Stomach (tissue), 9 donors: ENCODE results near the gene TXNL1. TPM values are rescaled to one million over a fixed set of nuclear protein-coding genes. Genes with fewer than 3 reads are reported as not detected.

Experiments
- DNase-seq, 2 donors: peaks; one replicate each; pipeline versions ENCODE4 v3.0.0 to v3.0.0-alpha.2; 2013 to 2019
- H3K27ac ChIP-seq, 5 donors: fragments of 200-600 bp in 4 of 5; sonication (generic) in 4 of 5; one replicate each; pipeline ENCODE4 v1.5.1; 2013 to 2019; ENCODE audit warnings: mild to moderate bottlenecking in 1 of 5, moderate library complexity in 1 of 5
- H3K27me3 ChIP-seq, 3 donors: fragments of 200-600 bp; sonication (generic); one replicate each; pipeline ENCODE4 v1.5.1; 2017 to 2019; ENCODE audit warnings: mixed run types in 1 of 3
- H3K36me3 ChIP-seq, 4 donors: fragments of 200-600 bp; sonication (generic); 1 replicate in 3 of 4; 2 replicates in 1 of 4; pipeline ENCODE4 v1.5.1; 2016 to 2019
- H3K4me1 ChIP-seq, 4 donors: fragments of 200-600 bp; sonication (generic); one replicate each; pipeline ENCODE4 v1.5.1; 2016 to 2019
- H3K4me3 ChIP-seq, 4 donors: fragments of 200-600 bp; sonication (generic) in 3 of 4; one replicate each; pipeline ENCODE4 v1.5.1; 2016 to 2019; ENCODE audit warnings: mild to moderate bottlenecking in 1 of 4
- H3K9me3 ChIP-seq, 4 donors: fragments of 200-600 bp; sonication (generic); one replicate each; pipeline ENCODE4 v1.5.1; 2016 to 2019
- CTCF ChIP-seq, 7 experiments: fragments of 450-650 bp in 4 of 7; fragments of 200-600 bp in 3 of 7; sonication (generic) in 3 of 7; IDR thresholded peaks; one replicate each; pipeline ENCODE4 v1.5.1; 2016 to 2019; ENCODE audit warnings: antibody characterized with exemption in 7 of 7, control low read depth in 2 of 7, mild to moderate bottlenecking in 1 of 7
- EP300 ChIP-seq: sonication (generic); formaldehyde crosslinking; IDR thresholded peaks from one replicate; pipeline ENCODE4 v1.6.1; 2017; ENCODE audit warnings: antibody characterized with exemption
- POLR2A ChIP-seq, 4 donors: fragments of 450-650 bp; IDR thresholded peaks; one replicate each; pipeline ENCODE4 v1.6.1; 2016; ENCODE audit warnings: antibody characterized with exemption in 4 of 4, control low read depth in 2 of 4, mild to moderate bottlenecking in 1 of 4, moderate library complexity in 1 of 4
- POLR2AphosphoS5 ChIP-seq, 3 donors: sonication (generic); formaldehyde crosslinking; IDR thresholded peaks; one replicate each; pipeline ENCODE4 v1.6.1; 2016; ENCODE audit warnings: antibody characterized with exemption in 3 of 3
- WGBS, 5 donors: extraction: QIAGEN DNeasy Blood & Tissue Kit in 3 of 5; methylation state at CpG; one replicate each; pipeline versions ENCODE4 v1.1.5 to v1.1.7; 2013 to 2018; 5-methylcytosine and 5-hydroxymethylcytosine counted together
- intact Hi-C: fragments of 100-400 bp; cut with DNase I; formaldehyde crosslinking; loops from one replicate; pipeline ENCODE4 v1.15.1; 2023; ENCODE audit warnings: low total_unique reads
- polyA plus RNA-seq, 3 donors: library from polyadenylated mRNA; stranded (reverse); fragments of 200-250 nt; gene quantifications; one replicate each; pipeline ENCODE4 v1.2.3, GENCODE V29; 2013
- total RNA-seq, 5 donors: library from RNA; depleted of rRNA; stranded (reverse); fragments of >200 nt; gene quantifications; one replicate each; pipeline versions ENCODE4 v1.1.0 to v1.2.3, GENCODE V29; 2014 to 2016
- donor health status: healthy with polysubstance abuse.
- donor health status: Bipolar disorder and iron deficiency.
- donor health status: healthy.

Gene TXNL1
- total and polyA plus RNA-seq, 8 donors = 2.6 to 87.1 (median 41.4) TPM

- Histone ChIP-seq H3K4me1 (peaks cover 0 to 2% (median 0%) of the 10 kb centered on the region in 4 donors), H3K27me3 (no peaks in the 10 kb centered on the region), H3K36me3 (peaks cover 0 to 5% (median 0%) of the 10 kb centered on the region in 4 donors), H3K9me3 (no peaks in the 10 kb centered on the region), H3K27ac (no peak overlapping the region), H3K4me3 (no peak overlapping the region)
- 65 to 78% (median 74%) methylated on average over 5 of the region's 5 CpGs for WGBS, 5 donors
- no peak for DNase-seq
- intact Hi-C loops = no loop called here
- TF ChIP-seq EP300 = no peak
- no peak for TF ChIP-seq POLR2AphosphoS5 (IDR thresholded peaks at IDR 0.05)
- no peak for TF ChIP-seq POLR2A (IDR thresholded peaks at IDR 0.05)
- no peak for TF ChIP-seq CTCF (IDR thresholded peaks at IDR 0.05)
Observed at GRCh38 chr18:56662502-56662901, 24.1 kb upstream of the TXNL1 start.

- no peak for DNase-seq
- H3K4me1 ChIP-seq = no peaks in the 10 kb centered on the region
- H3K4me3 ChIP-seq = no peak overlapping the region
- no peaks in the 10 kb centered on the region for H3K27me3 ChIP-seq
- peaks cover 0 to 5% (median 0%) of the 10 kb centered on the region in 4 donors for H3K36me3 ChIP-seq
- intact Hi-C loops = no loop called here
- H3K27ac ChIP-seq = no peak overlapping the region
- TF ChIP-seq EP300 (no peak), CTCF (IDR thresholded peaks at IDR 0.05) (no peak), POLR2AphosphoS5 (IDR thresholded peaks at IDR 0.05) (no peak)
- no peaks in the 10 kb centered on the region for H3K9me3 ChIP-seq
- WGBS, 5 donors = 33 to 50% (median 35%) methylated on average over 3 to 4 of the region's 4 CpGs
Observed at GRCh38 chr18:56662063-56662408, 23.6 kb upstream of the TXNL1 start.

GRCh38 chr18:56661360-56662062 is 23.1 kb upstream of the TXNL1 start:
- peaks cover 0 to 5% (median 0%) of the 10 kb centered on the region in 4 donors for H3K36me3 ChIP-seq
- no peaks in the 10 kb centered on the region for H3K27me3 ChIP-seq
- intact Hi-C loops = no loop called here
- TF ChIP-seq POLR2A (IDR thresholded peaks at IDR 0.05) = no peak
- TF ChIP-seq EP300 = no peak
- TF ChIP-seq CTCF (IDR thresholded peaks at IDR 0.05) = no peak
- TF ChIP-seq POLR2AphosphoS5 (IDR thresholded peaks at IDR 0.05) = no peak
- no peaks in the 10 kb centered on the region for H3K4me1 ChIP-seq
- 33 to 45% (median 44%) methylated on average over 2 of the region's 2 CpGs for WGBS, 5 donors
- no peak for DNase-seq
- H3K9me3 ChIP-seq = no peaks in the 10 kb centered on the region
- no peak overlapping the region for H3K4me3 ChIP-seq
- H3K27ac ChIP-seq = no peak overlapping the region

GRCh38 chr18:56660655-56661054 is 22.3 kb upstream of the TXNL1 start:
- H3K27me3 ChIP-seq = no peaks in the 10 kb centered on the region
- intact Hi-C loops = no loop called here
- TF ChIP-seq POLR2AphosphoS5 (IDR thresholded peaks at IDR 0.05) (no peak), POLR2A (IDR thresholded peaks at IDR 0.05) (no peak), CTCF (IDR thresholded peaks at IDR 0.05) (no peak)
- H3K27ac ChIP-seq = no peak overlapping the region
- WGBS, 5 donors = 36 to 60% (median 51%) methylated on average over 1 of the region's 1 CpG
- H3K9me3 ChIP-seq = no peaks in the 10 kb centered on the region
- H3K4me1 ChIP-seq = no peaks in the 10 kb centered on the region
- H3K36me3 ChIP-seq = peaks cover 0 to 5% (median 0%) of the 10 kb centered on the region in 4 donors
- H3K4me3 ChIP-seq = no peak overlapping the region
- DNase-seq = no peak
